PC-3 (cell line): Measurements from ENCODE around the gene PAIP2.

Experiments
- CTCF ChIP-seq: fragments of 300-600 bp; sonication (generic); conservative IDR thresholded peaks from 2 replicates; pipeline ENCODE4 v1.5.1; 2017; ENCODE audit warnings: antibody characterized with exemption, low read depth, mild to moderate bottlenecking, low read length
- EZH2phosphoT487 ChIP-seq: fragments of 300-600 bp; sonication (generic); IDR thresholded peaks from 2 replicates; pipeline ENCODE4 v1.6.1; 2018; ENCODE audit warnings: mild to moderate bottlenecking, antibody characterized with exemption, low read length, borderline replicate concordance

- TF ChIP-seq CTCF: peak; percentile 67
- TF ChIP-seq EZH2phosphoT487: no peak
Measured at GRCh38 chr5:139402561-139403158, 61.0 kb downstream of the PAIP2 start.
